ENCODE measurements around the gene KATNA1. TPM values are rescaled to one million over a fixed set of nuclear protein-coding genes. Genes with fewer than 3 reads are reported as not detected.
A peak's percentile ranks its signal among the peaks of the same experiment; 100 is the strongest.

The KATNA1 gene
- total and polyA plus RNA-seq, 2 experiments from 2014 or later: 19.1 to 21.4 TPM

DNA sequence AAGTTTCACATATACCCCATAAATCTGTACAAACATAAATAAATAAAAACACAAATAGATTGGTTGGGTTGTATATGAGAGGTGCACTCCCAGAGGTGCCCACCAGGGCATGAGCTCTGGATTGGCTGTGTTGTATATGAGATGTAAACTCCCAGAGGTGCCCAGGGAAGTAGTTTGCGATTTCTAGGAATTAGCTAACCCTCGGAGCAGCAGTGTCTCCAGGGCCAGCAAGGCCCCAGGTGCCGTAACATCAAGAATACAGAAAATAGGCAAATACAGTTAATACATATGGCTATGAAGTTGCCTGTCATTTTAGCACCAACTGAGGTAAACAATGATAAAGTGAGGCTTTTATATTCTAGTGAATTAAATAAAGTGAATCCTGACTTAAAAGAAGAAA is 87.8 kb downstream of the KATNA1 start:
- Mint-ChIP-seq H3K9me3 (no peaks in the 10 kb centered on the region), H3K27me3 (ENCODE audit: insufficient read depth, low read depth, poor library complexity) (peaks cover 7% of the 10 kb centered on the region), H3K4me3 (no peak overlapping the region), H3K27ac (no peak overlapping the region), H3K36me3 (ENCODE audit: low read depth) (no peaks in the 10 kb centered on the region), H3K4me1 (peaks cover 5% of the 10 kb centered on the region; the same call in 2 of the 3 replicates)
- DNase-seq (ENCODE audit: low spot score): peak; percentile 67
- no peak overlapping the region for H2AFZ ChIP-seq
- H3K9me2 ChIP-seq (ENCODE audit: insufficient read depth): no peaks in the 10 kb centered on the region
- H3F3A ChIP-seq (replicated peaks; ENCODE audit: low read depth): no peaks in the 10 kb centered on the region
- no peaks in the 10 kb centered on the region for H4K20me1 ChIP-seq (replicated peaks; ENCODE audit: insufficient read depth)
- no peak overlapping the region for H3K4me3 ChIP-seq
- no peak overlapping the region for H3K27ac ChIP-seq (ENCODE audit: low read depth)
- TF ChIP-seq EZH2 (IDR thresholded peaks at IDR 0.05; ENCODE audit: low read depth, unreplicated experiment): no peak
- TF ChIP-seq, protein P1, sequence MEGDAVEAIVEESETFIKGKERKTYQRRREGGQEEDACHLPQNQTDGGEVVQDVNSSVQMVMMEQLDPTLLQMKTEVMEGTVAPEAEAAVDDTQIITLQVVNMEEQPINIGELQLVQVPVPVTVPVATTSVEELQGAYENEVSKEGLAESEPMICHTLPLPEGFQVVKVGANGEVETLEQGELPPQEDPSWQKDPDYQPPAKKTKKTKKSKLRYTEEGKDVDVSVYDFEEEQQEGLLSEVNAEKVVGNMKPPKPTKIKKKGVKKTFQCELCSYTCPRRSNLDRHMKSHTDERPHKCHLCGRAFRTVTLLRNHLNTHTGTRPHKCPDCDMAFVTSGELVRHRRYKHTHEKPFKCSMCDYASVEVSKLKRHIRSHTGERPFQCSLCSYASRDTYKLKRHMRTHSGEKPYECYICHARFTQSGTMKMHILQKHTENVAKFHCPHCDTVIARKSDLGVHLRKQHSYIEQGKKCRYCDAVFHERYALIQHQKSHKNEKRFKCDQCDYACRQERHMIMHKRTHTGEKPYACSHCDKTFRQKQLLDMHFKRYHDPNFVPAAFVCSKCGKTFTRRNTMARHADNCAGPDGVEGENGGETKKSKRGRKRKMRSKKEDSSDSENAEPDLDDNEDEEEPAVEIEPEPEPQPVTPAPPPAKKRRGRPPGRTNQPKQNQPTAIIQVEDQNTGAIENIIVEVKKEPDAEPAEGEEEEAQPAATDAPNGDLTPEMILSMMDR (conservative IDR thresholded peaks at IDR 0.05; ENCODE audit: low read depth in 2 of 2): peak; percentile 29 to 63; a peak in 3 of 4 replicates
- no peaks in the 10 kb centered on the region for H3K27me3 ChIP-seq (ENCODE audit: insufficient read depth)
- H3K36me3 ChIP-seq (ENCODE audit: insufficient read depth): no peaks in the 10 kb centered on the region
- ATAC-seq: peak; percentile 83
- H3K4me1 ChIP-seq (ENCODE audit: insufficient read depth): peaks cover 7% of the 10 kb centered on the region
- no peaks in the 10 kb centered on the region for H3K79me2 ChIP-seq (replicated peaks; ENCODE audit: insufficient read depth)
- H3K4me2 ChIP-seq: no peak overlapping the region

DNA sequence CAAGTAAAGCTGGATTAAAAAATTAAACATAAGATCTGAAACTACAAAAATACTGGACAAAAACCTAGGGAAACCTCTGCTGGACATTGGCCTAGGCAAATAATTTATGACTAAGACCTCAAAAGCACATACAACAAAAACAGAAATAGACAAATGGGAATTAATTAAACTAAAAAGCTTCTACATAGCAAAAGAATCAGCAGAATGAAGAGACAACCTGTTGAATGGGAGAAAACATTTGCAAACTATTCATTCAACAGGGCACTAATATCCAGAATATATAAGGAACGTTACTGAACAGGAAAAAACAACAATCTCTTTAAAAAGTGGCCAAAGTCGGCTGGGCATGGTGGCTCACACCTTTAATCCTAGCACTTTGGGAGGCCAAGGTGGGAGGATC is 89.1 kb downstream of the KATNA1 start:
- TF ChIP-seq ZNF331 (CRISPR knock-in tag; IDR thresholded peaks at IDR 0.05; ENCODE audit: low read depth): no peak
- Mint-ChIP-seq H3K36me3 (ENCODE audit: low read depth) (no peaks in the 10 kb centered on the region), H3K27me3 (ENCODE audit: insufficient read depth, low read depth, poor library complexity) (peaks cover 4% of the 10 kb centered on the region), H3K9me3 (no peaks in the 10 kb centered on the region), H3K27ac (no peak overlapping the region), H3K4me3 (no peak overlapping the region), H3K4me1 (no peaks in the 10 kb centered on the region)
- H3K9me2 ChIP-seq (ENCODE audit: insufficient read depth): no peaks in the 10 kb centered on the region
- no peak overlapping the region for H2AFZ ChIP-seq
- no peak overlapping the region for H3K4me2 ChIP-seq
- peaks cover under 1% of the 10 kb centered on the region; the same call in 1 of the 2 replicates for H3K4me1 ChIP-seq (ENCODE audit: insufficient read depth)
- no peaks in the 10 kb centered on the region for H3F3A ChIP-seq (replicated peaks; ENCODE audit: low read depth)
- H3K27me3 ChIP-seq (ENCODE audit: insufficient read depth): no peaks in the 10 kb centered on the region
- H3K27ac ChIP-seq (ENCODE audit: low read depth): no peak overlapping the region
- H3K4me3 ChIP-seq: no peak overlapping the region
- H4K20me1 ChIP-seq (replicated peaks; ENCODE audit: insufficient read depth): no peaks in the 10 kb centered on the region
- no peaks in the 10 kb centered on the region for H3K79me2 ChIP-seq (replicated peaks; ENCODE audit: insufficient read depth)
- DNase-seq (ENCODE audit: low spot score) (no peak), ATAC-seq (no peak)
- no peaks in the 10 kb centered on the region for H3K36me3 ChIP-seq (ENCODE audit: insufficient read depth)

DNA sequence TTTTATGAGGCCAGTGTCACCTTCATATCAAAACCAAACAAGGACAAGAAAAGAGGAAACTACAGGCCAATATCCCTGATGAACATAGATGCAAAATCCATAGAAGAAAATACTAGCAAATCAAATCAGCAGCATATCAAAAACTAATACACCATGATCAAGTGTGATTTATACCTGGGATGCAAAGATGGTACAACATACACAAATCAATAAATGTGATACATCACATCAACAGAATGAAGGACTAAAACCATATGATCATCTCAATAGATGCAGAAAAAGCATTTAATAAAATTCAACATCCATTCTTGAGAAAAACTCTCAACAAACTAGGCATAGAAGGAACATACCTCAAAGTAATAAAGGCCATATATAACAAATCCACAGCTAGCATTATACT is 90.5 kb downstream of the KATNA1 start:
- Mint-ChIP-seq H3K4me1 (no peaks in the 10 kb centered on the region), H3K9me3 (no peaks in the 10 kb centered on the region), H3K27ac (no peak overlapping the region), H3K36me3 (ENCODE audit: low read depth) (no peaks in the 10 kb centered on the region), H3K27me3 (ENCODE audit: insufficient read depth, low read depth, poor library complexity) (peaks cover 4% of the 10 kb centered on the region), H3K4me3 (no peak overlapping the region)
- H3K79me2 ChIP-seq (replicated peaks; ENCODE audit: insufficient read depth): no peaks in the 10 kb centered on the region
- no peak overlapping the region for H2AFZ ChIP-seq
- H3K4me1 ChIP-seq (ENCODE audit: insufficient read depth): no peaks in the 10 kb centered on the region
- no peak overlapping the region for H3K4me2 ChIP-seq
- no peak overlapping the region for H3K27ac ChIP-seq (ENCODE audit: low read depth)
- ATAC-seq (no peak), DNase-seq (ENCODE audit: low spot score) (no peak)
- H3K27me3 ChIP-seq (ENCODE audit: insufficient read depth): no peaks in the 10 kb centered on the region
- no peaks in the 10 kb centered on the region for H3K36me3 ChIP-seq (ENCODE audit: insufficient read depth)
- H3F3A ChIP-seq (replicated peaks; ENCODE audit: low read depth): no peaks in the 10 kb centered on the region
- H3K9me2 ChIP-seq (ENCODE audit: insufficient read depth): no peaks in the 10 kb centered on the region
- H4K20me1 ChIP-seq (replicated peaks; ENCODE audit: insufficient read depth): no peaks in the 10 kb centered on the region
- TF ChIP-seq STAT1 (IDR thresholded peaks at IDR 0.05; ENCODE audit: unreplicated experiment) (no peak), CREB1 (CRISPR knock-in tag; IDR thresholded peaks at IDR 0.05; ENCODE audit: low read depth) (no peak), ZNF331 (CRISPR knock-in tag; IDR thresholded peaks at IDR 0.05; ENCODE audit: low read depth) (no peak), NANOG (IDR thresholded peaks at IDR 0.05; ENCODE audit: borderline replicate concordance) (no peak), EZH2 (IDR thresholded peaks at IDR 0.05; ENCODE audit: low read depth, unreplicated experiment) (no peak)
- TF ChIP-seq, protein P2, sequence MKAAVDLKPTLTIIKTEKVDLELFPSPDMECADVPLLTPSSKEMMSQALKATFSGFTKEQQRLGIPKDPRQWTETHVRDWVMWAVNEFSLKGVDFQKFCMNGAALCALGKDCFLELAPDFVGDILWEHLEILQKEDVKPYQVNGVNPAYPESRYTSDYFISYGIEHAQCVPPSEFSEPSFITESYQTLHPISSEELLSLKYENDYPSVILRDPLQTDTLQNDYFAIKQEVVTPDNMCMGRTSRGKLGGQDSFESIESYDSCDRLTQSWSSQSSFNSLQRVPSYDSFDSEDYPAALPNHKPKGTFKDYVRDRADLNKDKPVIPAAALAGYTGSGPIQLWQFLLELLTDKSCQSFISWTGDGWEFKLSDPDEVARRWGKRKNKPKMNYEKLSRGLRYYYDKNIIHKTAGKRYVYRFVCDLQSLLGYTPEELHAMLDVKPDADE (IDR thresholded peaks at IDR 0.05): no peak
- TF ChIP-seq, protein P1 (conservative IDR thresholded peaks at IDR 0.05; ENCODE audit: low read depth in 2 of 2): no peak
- H3K4me3 ChIP-seq: no peak overlapping the region
